Spleen (tissue), 7 donors: ENCODE results near the gene SEPTIN10.

Experiments
- POLR2A ChIP-seq, 3 donors: fragments of 450-650 bp; IDR thresholded peaks; one replicate each; pipeline ENCODE4 v1.5.1; 2017; ENCODE audit warnings: antibody characterized with exemption in 3 of 3, mild to moderate bottlenecking in 1 of 3
- TF ChIP-seq, protein P1 (sequence below), 11 experiments: fragments of 200-600 bp in 7 of 11; fragments of 450-650 bp in 4 of 11; sonication (generic) in 4 of 11; IDR thresholded peaks in 8 of 11; conservative IDR thresholded peaks in 3 of 11; 1 replicate in 7 of 11; 2 replicates in 4 of 11; pipeline versions ENCODE4 v1.4.0 to v1.8.0; 2016 to 2021; ENCODE audit warnings: antibody characterized with exemption in 11 of 11, inconsistent platforms in 4 of 11, mild to moderate bottlenecking in 1 of 11
- donor health status: DM: no; HTN: no; CAD: no; lungs with moderate emphysema.
- donor health status: DM: no; HTN: no; CAD: no.
- donor health status: DM: no; HTN: no; CAD: no.

DNA sequence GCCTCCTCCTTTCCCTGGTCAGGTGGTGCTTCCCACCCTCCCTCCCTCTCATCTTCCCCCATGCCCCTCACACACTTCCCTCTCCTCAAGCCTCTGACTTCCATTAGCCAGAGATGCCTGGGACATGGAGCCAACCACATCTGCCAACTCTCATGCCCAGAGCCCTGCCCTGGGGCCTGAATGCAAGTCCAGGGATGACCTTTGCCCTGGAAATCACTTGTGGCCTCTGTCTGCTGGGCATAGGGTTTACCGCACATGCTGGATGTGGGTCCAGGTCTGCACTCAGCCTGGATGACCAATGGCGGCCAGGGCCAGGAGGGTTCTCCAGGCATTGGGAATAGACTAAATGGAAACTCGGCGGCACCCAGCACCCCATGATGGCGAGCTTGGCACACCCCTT, 98.9 kb downstream of the SEPTIN10 start:
- no peak for TF ChIP-seq POLR2A (IDR thresholded peaks at IDR 0.05)
- TF ChIP-seq, protein P1, sequence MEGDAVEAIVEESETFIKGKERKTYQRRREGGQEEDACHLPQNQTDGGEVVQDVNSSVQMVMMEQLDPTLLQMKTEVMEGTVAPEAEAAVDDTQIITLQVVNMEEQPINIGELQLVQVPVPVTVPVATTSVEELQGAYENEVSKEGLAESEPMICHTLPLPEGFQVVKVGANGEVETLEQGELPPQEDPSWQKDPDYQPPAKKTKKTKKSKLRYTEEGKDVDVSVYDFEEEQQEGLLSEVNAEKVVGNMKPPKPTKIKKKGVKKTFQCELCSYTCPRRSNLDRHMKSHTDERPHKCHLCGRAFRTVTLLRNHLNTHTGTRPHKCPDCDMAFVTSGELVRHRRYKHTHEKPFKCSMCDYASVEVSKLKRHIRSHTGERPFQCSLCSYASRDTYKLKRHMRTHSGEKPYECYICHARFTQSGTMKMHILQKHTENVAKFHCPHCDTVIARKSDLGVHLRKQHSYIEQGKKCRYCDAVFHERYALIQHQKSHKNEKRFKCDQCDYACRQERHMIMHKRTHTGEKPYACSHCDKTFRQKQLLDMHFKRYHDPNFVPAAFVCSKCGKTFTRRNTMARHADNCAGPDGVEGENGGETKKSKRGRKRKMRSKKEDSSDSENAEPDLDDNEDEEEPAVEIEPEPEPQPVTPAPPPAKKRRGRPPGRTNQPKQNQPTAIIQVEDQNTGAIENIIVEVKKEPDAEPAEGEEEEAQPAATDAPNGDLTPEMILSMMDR (IDR thresholded peaks at IDR 0.05 in 8 of 11, conservative IDR thresholded peaks at IDR 0.05 in 3 of 11), result no peak
